GM23338 (cell line): Measurements from ENCODE around the gene FAM120A. TPM values are rescaled to one million over a fixed set of nuclear protein-coding genes. Genes with fewer than 3 reads are reported as not detected.

ENCODE experiments used
- ATAC-seq: fragments of 200-7000 bp; cut with Tn5 transposase; 3 replicates; pipeline ENCODE4 v1.9.1; 2020
- DNase-seq: peaks from one replicate; pipeline ENCODE4 v3.0.0-alpha.2; 2015; ENCODE audit warnings: low spot score
- H2AFZ ChIP-seq: fragments of 200-600 bp; sonication (generic); 2 replicates; pipeline ENCODE4 v1.8.0; 2016; ENCODE audit warnings: antibody characterized with exemption, mild to moderate bottlenecking, moderate library complexity
- H3F3A ChIP-seq: fragments of 200-600 bp; sonication (generic); replicated peaks from 2 replicates; pipeline ENCODE4 v1.8.0; 2017; ENCODE audit warnings: antibody characterized with exemption, mixed run types, low read depth
- H3K27ac ChIP-seq: fragments of 200-600 bp; sonication (generic); 2 replicates; pipeline ENCODE4 v1.6.1; 2016; ENCODE audit warnings: low read depth
- H3K27me3 ChIP-seq: fragments of 200-600 bp; sonication (generic); 2 replicates; pipeline ENCODE4 v1.8.0; 2016; ENCODE audit warnings: mild to moderate bottlenecking, mixed run types, moderate library complexity; ENCODE audit not compliant: insufficient read depth
- H3K36me3 ChIP-seq: fragments of 200-600 bp; sonication (generic); 2 replicates; pipeline ENCODE4 v1.8.0; 2016; ENCODE audit warnings: mild to moderate bottlenecking; ENCODE audit not compliant: insufficient read depth
- H3K4me1 ChIP-seq: fragments of 200-600 bp; sonication (generic); 2 replicates; pipeline ENCODE4 v1.8.0; 2016; ENCODE audit warnings: mild to moderate bottlenecking, moderate library complexity; ENCODE audit not compliant: insufficient read depth
- H3K4me2 ChIP-seq: fragments of 200-600 bp; sonication (generic); 2 replicates; pipeline ENCODE4 v1.7.1; 2017; ENCODE audit warnings: mixed run types
- H3K4me3 ChIP-seq: fragments of 200-600 bp; sonication (generic); 2 replicates; pipeline ENCODE4 v1.6.1; 2016; ENCODE audit warnings: mixed run types
- H3K79me2 ChIP-seq: fragments of 200-600 bp; sonication (generic); replicated peaks from 2 replicates; pipeline ENCODE4 v1.8.0; 2017; ENCODE audit warnings: mild to moderate bottlenecking; ENCODE audit not compliant: insufficient read depth
- H3K9me2 ChIP-seq: fragments of 200-600 bp; sonication (generic); 2 replicates; pipeline ENCODE4 v1.8.0; 2017; ENCODE audit not compliant: insufficient read depth
- H4K20me1 ChIP-seq: fragments of 200-600 bp; sonication (generic); replicated peaks from 2 replicates; pipeline ENCODE4 v1.8.0; 2017; ENCODE audit warnings: mild to moderate bottlenecking; ENCODE audit not compliant: insufficient read depth
- H3K27ac Mint-ChIP-seq: 2 replicates; pipeline ENCODE4 v1.8.0; 2020; ENCODE audit warnings: inconsistent platforms, mild to moderate bottlenecking, moderate library complexity, mixed read lengths
- H3K27me3 Mint-ChIP-seq: 3 replicates; pipeline ENCODE4 v1.8.0; 2022; ENCODE audit warnings: low read depth, mild to moderate bottlenecking, moderate library complexity, mixed read lengths, inconsistent platforms; ENCODE audit not compliant: insufficient read depth, poor library complexity
- H3K36me3 Mint-ChIP-seq: 3 replicates; pipeline ENCODE4 v1.8.0; 2021; ENCODE audit warnings: low read depth, mild to moderate bottlenecking, inconsistent platforms, moderate library complexity, mixed read lengths
- H3K4me1 Mint-ChIP-seq: 3 replicates; pipeline ENCODE4 v1.8.0; 2020; ENCODE audit warnings: mild to moderate bottlenecking, inconsistent platforms, mixed read lengths
- H3K4me3 Mint-ChIP-seq: 3 replicates; pipeline ENCODE4 v1.8.0; 2021; ENCODE audit warnings: moderate library complexity, mild to moderate bottlenecking, inconsistent platforms, mixed read lengths
- H3K9me3 Mint-ChIP-seq: 3 replicates; pipeline ENCODE4 v1.8.0; 2020; ENCODE audit warnings: moderate library complexity, mild to moderate bottlenecking, inconsistent platforms, mixed read lengths
- CREB1 ChIP-seq: fragments of 250-450 bp; sonication (Bioruptor Pico); IDR thresholded peaks from 2 replicates; pipeline ENCODE4 v1.5.0; 2020; ENCODE audit warnings: low read depth, mild to moderate bottlenecking, moderate library complexity
- EZH2 ChIP-seq: fragments of 200-600 bp; sonication (generic); IDR thresholded peaks from one replicate; pipeline ENCODE4 v1.8.0; 2017; ENCODE audit warnings: antibody characterized with exemption, mild to moderate bottlenecking, low read depth; ENCODE audit not compliant: unreplicated experiment
- EZH2phosphoT487 ChIP-seq: fragments of 200-600 bp; sonication (generic); IDR thresholded peaks from one replicate; pipeline ENCODE4 v1.8.1; 2018; ENCODE audit warnings: antibody characterized with exemption; ENCODE audit not compliant: unreplicated experiment
- JUNB ChIP-seq: IDR thresholded peaks from one replicate; pipeline ENCODE4 v1.6.1; 2016; ENCODE audit warnings: antibody characterized with exemption; ENCODE audit not compliant: unreplicated experiment
- NANOG ChIP-seq: IDR thresholded peaks from 2 replicates; pipeline ENCODE4 v1.6.1; 2016; ENCODE audit warnings: antibody characterized with exemption, borderline replicate concordance
- POLR2AphosphoS5 ChIP-seq: IDR thresholded peaks from 2 replicates; pipeline ENCODE4 v1.6.1; 2016; ENCODE audit warnings: antibody characterized with exemption, low read depth
- STAT1 ChIP-seq: IDR thresholded peaks from one replicate; pipeline ENCODE4 v1.6.1; 2016; ENCODE audit warnings: antibody characterized with exemption; ENCODE audit not compliant: unreplicated experiment
- ZNF114 ChIP-seq: fragments of 250-450 bp; sonication (Bioruptor Pico); IDR thresholded peaks from 2 replicates; pipeline ENCODE4 v1.5.0; 2020; ENCODE audit warnings: mild to moderate bottlenecking, moderate library complexity
- ZNF331 ChIP-seq: fragments of 250-450 bp; sonication (Bioruptor Pico); IDR thresholded peaks from 2 replicates; pipeline ENCODE4 v1.5.0; 2020; ENCODE audit warnings: low read depth, mild to moderate bottlenecking, moderate library complexity
- polyA plus RNA-seq: library from polyadenylated mRNA; unstranded; fragments of >200 nt; fragmentation: Nextera tagmentation; extraction: Ambion mirVana; gene quantifications from 2 replicates; pipeline ENCODE4 v1.2.1, GENCODE V29; 2016
- total RNA-seq: library from RNA; depleted of rRNA; stranded (reverse); fragments of >200 nt; shearing (Covaris generic); gene quantifications from 2 replicates; pipeline ENCODE4 v1.2.3, GENCODE V29; 2014
- TF ChIP-seq, protein P1 (sequence below): IDR thresholded peaks from 2 replicates; pipeline ENCODE4 v1.6.1; 2016; ENCODE audit warnings: antibody characterized with exemption
- TF ChIP-seq, protein P2 (sequence below): IDR thresholded peaks from one replicate; pipeline ENCODE4 v1.6.1; 2018; ENCODE audit warnings: antibody characterized with exemption; ENCODE audit not compliant: unreplicated experiment
- TF ChIP-seq, protein P3 (sequence below): fragments of 250-450 bp; sonication (Bioruptor Pico); IDR thresholded peaks from 2 replicates; pipeline ENCODE4 v1.5.0; 2020; ENCODE audit warnings: mild to moderate bottlenecking, moderate library complexity
- TF ChIP-seq, protein P4 (sequence below), 2 experiments: fragments of 200-600 bp in 1 of 2; sonication (generic) in 1 of 2; conservative IDR thresholded peaks; 2 replicates each; pipeline versions ENCODE4 v1.5.1 to v1.6.1; 2016 to 2017; ENCODE audit warnings: antibody characterized with exemption in 2 of 2, low read depth in 2 of 2, mild to moderate bottlenecking in 2 of 2, moderate library complexity in 1 of 2

Gene FAM120A
- total and polyA plus RNA-seq, 2 experiments from 2014 or later = 28.2 to 52.5 TPM

DNA sequence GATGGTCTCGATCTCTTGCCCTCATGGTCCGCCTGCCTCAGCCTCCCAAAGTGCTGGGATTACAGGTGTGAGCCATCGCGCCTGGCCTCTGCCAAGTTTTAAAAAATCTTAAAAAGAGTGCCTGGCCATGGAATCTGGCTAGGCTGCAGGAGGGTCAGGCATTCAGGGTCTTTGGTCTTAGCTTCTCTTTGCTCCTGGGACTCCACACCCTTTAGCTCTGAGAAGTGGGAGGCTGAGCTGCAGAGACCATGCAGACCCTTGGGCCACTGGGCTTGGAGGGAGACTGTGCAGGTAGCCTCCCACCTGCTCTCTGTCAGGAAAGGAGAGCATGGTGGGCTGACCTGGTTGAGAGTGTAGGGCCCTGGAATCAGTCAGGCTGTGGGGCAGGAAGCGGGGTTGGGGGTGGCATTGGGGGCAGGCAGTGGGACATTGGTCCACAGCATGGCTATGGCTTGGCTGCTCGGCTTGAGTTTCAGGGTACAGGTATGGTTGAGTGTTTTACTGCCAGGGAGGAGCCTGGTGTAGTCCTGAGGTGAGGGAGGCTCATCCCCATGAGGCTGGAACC lies 145.7 kb downstream of the FAM120A start:
- ATAC-seq (no peak), DNase-seq (no peak)
- Histone ChIP-seq H3K27me3 (no peaks in the 10 kb centered on the region), H2AFZ (no peak overlapping the region), H3K4me2 (no peak overlapping the region), H3K36me3 (no peaks in the 10 kb centered on the region), H4K20me1 (no peaks in the 10 kb centered on the region; the same call in 1 of the 2 replicates), H3F3A (no peaks in the 10 kb centered on the region; the same call in 1 of the 2 replicates), H3K79me2 (peaks cover 16% of the 10 kb centered on the region), H3K27ac (no peak overlapping the region), H3K4me3 (no peak overlapping the region), H3K4me1 (peaks cover 34% of the 10 kb centered on the region), H3K9me2 (no peaks in the 10 kb centered on the region)
- TF ChIP-seq EZH2phosphoT487 (no peak), ZNF114 (CRISPR knock-in tag) (no peak), CREB1 (CRISPR knock-in tag) (no peak), STAT1 (no peak), NANOG (no peak), EZH2 (no peak), ZNF331 (CRISPR knock-in tag) (no peak), JUNB (no peak), POLR2AphosphoS5 (no peak)
- TF ChIP-seq, protein P1, sequence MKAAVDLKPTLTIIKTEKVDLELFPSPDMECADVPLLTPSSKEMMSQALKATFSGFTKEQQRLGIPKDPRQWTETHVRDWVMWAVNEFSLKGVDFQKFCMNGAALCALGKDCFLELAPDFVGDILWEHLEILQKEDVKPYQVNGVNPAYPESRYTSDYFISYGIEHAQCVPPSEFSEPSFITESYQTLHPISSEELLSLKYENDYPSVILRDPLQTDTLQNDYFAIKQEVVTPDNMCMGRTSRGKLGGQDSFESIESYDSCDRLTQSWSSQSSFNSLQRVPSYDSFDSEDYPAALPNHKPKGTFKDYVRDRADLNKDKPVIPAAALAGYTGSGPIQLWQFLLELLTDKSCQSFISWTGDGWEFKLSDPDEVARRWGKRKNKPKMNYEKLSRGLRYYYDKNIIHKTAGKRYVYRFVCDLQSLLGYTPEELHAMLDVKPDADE = no peak
- TF ChIP-seq, protein P2, sequence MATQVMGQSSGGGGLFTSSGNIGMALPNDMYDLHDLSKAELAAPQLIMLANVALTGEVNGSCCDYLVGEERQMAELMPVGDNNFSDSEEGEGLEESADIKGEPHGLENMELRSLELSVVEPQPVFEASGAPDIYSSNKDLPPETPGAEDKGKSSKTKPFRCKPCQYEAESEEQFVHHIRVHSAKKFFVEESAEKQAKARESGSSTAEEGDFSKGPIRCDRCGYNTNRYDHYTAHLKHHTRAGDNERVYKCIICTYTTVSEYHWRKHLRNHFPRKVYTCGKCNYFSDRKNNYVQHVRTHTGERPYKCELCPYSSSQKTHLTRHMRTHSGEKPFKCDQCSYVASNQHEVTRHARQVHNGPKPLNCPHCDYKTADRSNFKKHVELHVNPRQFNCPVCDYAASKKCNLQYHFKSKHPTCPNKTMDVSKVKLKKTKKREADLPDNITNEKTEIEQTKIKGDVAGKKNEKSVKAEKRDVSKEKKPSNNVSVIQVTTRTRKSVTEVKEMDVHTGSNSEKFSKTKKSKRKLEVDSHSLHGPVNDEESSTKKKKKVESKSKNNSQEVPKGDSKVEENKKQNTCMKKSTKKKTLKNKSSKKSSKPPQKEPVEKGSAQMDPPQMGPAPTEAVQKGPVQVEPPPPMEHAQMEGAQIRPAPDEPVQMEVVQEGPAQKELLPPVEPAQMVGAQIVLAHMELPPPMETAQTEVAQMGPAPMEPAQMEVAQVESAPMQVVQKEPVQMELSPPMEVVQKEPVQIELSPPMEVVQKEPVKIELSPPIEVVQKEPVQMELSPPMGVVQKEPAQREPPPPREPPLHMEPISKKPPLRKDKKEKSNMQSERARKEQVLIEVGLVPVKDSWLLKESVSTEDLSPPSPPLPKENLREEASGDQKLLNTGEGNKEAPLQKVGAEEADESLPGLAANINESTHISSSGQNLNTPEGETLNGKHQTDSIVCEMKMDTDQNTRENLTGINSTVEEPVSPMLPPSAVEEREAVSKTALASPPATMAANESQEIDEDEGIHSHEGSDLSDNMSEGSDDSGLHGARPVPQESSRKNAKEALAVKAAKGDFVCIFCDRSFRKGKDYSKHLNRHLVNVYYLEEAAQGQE = no peak
- TF ChIP-seq, protein P3, sequence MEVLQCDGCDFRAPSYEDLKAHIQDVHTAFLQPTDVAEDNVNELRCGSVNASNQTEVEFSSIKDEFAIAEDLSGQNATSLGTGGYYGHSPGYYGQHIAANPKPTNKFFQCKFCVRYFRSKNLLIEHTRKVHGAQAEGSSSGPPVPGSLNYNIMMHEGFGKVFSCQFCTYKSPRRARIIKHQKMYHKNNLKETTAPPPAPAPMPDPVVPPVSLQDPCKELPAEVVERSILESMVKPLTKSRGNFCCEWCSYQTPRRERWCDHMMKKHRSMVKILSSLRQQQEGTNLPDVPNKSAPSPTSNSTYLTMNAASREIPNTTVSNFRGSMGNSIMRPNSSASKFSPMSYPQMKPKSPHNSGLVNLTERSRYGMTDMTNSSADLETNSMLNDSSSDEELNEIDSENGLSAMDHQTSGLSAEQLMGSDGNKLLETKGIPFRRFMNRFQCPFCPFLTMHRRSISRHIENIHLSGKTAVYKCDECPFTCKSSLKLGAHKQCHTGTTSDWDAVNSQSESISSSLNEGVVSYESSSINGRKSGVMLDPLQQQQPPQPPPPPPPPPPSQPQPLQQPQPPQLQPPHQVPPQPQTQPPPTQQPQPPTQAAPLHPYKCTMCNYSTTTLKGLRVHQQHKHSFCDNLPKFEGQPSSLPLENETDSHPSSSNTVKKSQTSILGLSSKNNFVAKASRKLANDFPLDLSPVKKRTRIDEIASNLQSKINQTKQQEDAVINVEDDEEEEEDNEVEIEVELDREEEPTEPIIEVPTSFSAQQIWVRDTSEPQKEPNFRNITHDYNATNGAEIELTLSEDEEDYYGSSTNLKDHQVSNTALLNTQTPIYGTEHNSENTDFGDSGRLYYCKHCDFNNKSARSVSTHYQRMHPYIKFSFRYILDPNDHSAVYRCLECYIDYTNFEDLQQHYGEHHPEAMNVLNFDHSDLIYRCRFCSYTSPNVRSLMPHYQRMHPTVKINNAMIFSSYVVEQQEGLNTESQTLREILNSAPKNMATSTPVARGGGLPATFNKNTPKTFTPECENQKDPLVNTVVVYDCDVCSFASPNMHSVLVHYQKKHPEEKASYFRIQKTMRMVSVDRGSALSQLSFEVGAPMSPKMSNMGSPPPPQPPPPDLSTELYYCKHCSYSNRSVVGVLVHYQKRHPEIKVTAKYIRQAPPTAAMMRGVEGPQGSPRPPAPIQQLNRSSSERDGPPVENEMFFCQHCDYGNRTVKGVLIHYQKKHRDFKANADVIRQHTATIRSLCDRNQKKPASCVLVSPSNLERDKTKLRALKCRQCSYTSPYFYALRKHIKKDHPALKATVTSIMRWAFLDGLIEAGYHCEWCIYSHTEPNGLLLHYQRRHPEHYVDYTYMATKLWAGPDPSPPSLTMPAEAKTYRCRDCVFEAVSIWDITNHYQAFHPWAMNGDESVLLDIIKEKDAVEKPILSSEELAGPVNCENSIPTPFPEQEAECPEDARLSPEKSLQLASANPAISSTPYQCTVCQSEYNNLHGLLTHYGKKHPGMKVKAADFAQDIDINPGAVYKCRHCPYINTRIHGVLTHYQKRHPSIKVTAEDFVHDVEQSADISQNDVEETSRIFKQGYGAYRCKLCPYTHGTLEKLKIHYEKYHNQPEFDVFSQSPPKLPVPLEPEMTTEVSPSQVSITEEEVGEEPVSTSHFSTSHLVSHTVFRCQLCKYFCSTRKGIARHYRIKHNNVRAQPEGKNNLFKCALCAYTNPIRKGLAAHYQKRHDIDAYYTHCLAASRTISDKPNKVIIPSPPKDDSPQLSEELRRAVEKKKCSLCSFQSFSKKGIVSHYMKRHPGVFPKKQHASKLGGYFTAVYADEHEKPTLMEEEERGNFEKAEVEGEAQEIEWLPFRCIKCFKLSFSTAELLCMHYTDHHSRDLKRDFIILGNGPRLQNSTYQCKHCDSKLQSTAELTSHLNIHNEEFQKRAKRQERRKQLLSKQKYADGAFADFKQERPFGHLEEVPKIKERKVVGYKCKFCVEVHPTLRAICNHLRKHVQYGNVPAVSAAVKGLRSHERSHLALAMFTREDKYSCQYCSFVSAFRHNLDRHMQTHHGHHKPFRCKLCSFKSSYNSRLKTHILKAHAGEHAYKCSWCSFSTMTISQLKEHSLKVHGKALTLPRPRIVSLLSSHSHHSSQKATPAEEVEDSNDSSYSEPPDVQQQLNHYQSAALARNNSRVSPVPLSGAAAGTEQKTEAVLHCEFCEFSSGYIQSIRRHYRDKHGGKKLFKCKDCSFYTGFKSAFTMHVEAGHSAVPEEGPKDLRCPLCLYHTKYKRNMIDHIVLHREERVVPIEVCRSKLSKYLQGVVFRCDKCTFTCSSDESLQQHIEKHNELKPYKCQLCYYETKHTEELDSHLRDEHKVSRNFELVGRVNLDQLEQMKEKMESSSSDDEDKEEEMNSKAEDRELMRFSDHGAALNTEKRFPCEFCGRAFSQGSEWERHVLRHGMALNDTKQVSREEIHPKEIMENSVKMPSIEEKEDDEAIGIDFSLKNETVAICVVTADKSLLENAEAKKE (CRISPR knock-in tag) = no peak
- TF ChIP-seq, protein P4, sequence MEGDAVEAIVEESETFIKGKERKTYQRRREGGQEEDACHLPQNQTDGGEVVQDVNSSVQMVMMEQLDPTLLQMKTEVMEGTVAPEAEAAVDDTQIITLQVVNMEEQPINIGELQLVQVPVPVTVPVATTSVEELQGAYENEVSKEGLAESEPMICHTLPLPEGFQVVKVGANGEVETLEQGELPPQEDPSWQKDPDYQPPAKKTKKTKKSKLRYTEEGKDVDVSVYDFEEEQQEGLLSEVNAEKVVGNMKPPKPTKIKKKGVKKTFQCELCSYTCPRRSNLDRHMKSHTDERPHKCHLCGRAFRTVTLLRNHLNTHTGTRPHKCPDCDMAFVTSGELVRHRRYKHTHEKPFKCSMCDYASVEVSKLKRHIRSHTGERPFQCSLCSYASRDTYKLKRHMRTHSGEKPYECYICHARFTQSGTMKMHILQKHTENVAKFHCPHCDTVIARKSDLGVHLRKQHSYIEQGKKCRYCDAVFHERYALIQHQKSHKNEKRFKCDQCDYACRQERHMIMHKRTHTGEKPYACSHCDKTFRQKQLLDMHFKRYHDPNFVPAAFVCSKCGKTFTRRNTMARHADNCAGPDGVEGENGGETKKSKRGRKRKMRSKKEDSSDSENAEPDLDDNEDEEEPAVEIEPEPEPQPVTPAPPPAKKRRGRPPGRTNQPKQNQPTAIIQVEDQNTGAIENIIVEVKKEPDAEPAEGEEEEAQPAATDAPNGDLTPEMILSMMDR (conservative IDR thresholded peaks at IDR 0.05; ENCODE audit: low read depth in 2 of 2) = no peak
- Mint-ChIP-seq H3K4me1 (peaks cover 47% of the 10 kb centered on the region), H3K27me3 (peaks cover 2% of the 10 kb centered on the region), H3K27ac (no peak overlapping the region), H3K9me3 (no peaks in the 10 kb centered on the region), H3K4me3 (no peak overlapping the region), H3K36me3 (no peaks in the 10 kb centered on the region)
